CD14-positive monocyte (primary cell): Measurements from ENCODE around the gene HSH2D. TPM values are rescaled to one million over a fixed set of nuclear protein-coding genes. Genes with fewer than 3 reads are reported as not detected.
A peak's percentile ranks its signal among the peaks of the same experiment; 100 is the strongest.

Experiments used
- DNase-seq, 3 donors: peaks; one replicate each; pipeline ENCODE4 v3.0.0-alpha.2; 2011 to 2022
- H2AFZ ChIP-seq: 2 replicates; pipeline ENCODE4 v1.6.0; 2012; ENCODE audit warnings: mild to moderate bottlenecking, low read depth, low read length, inconsistent platforms; ENCODE audit not compliant: insufficient read depth, poor library complexity, severe bottlenecking
- H3K27ac ChIP-seq, 2 donors: 1 replicate in 1 of 2; 2 replicates in 1 of 2; pipeline ENCODE4 v1.5.1; 2012 to 2013; ENCODE audit warnings: low read length in 2 of 2, control low read depth in 1 of 2, inconsistent platforms in 1 of 2, low read depth in 1 of 2, mild to moderate bottlenecking in 1 of 2
- H3K27me3 ChIP-seq, 2 donors: one replicate each; pipeline versions ENCODE4 v1.6.0 to v1.6.1; 2011 to 2013; ENCODE audit warnings: low read length in 2 of 2; ENCODE audit not compliant: control insufficient read depth in 2 of 2, insufficient read depth in 2 of 2
- H3K36me3 ChIP-seq, 2 donors: replicated peaks in 1 of 2; 1 replicate in 1 of 2; 2 replicates in 1 of 2; pipeline versions ENCODE4 v1.5.1 to v1.6.1; 2012 to 2013; ENCODE audit warnings: low read length in 2 of 2, control low read depth in 1 of 2, inconsistent platforms in 1 of 2, mild to moderate bottlenecking in 1 of 2; ENCODE audit not compliant: insufficient read depth in 2 of 2, control insufficient read depth in 1 of 2
- H3K4me1 ChIP-seq, 2 donors: 1 replicate in 1 of 2; 2 replicates in 1 of 2; pipeline versions ENCODE4 v1.5.1 to v1.6.1; 2012 to 2013; ENCODE audit warnings: low read length in 2 of 2, control low read depth in 1 of 2, inconsistent platforms in 1 of 2, mild to moderate bottlenecking in 1 of 2, moderate library complexity in 1 of 2; ENCODE audit not compliant: insufficient read depth in 2 of 2, control insufficient read depth in 1 of 2
- H3K4me2 ChIP-seq: replicated peaks from 2 replicates; pipeline ENCODE3; 2012; ENCODE audit warnings: low read length, moderate library complexity, mild to moderate bottlenecking; ENCODE audit not compliant: poor library complexity, severe bottlenecking; ENCODE audit errors: extremely low read depth
- H3K4me3 ChIP-seq, 3 experiments: fragments of 200-600 bp in 1 of 3; sonication (generic) in 1 of 3; replicated peaks in 1 of 3; 1 replicate in 2 of 3; 2 replicates in 1 of 3; pipeline ENCODE4 v1.5.1; 2011 to 2013; ENCODE audit warnings: low read length in 3 of 3, mild to moderate bottlenecking in 3 of 3, control low read depth in 2 of 3, low read depth in 2 of 3, inconsistent platforms in 1 of 3, moderate library complexity in 1 of 3
- H3K79me2 ChIP-seq: 2 replicates; pipeline ENCODE4 v1.6.0; 2012; ENCODE audit warnings: mild to moderate bottlenecking, control low read depth, inconsistent platforms, low read length, moderate library complexity; ENCODE audit not compliant: insufficient read depth
- H3K9ac ChIP-seq: 2 replicates; pipeline ENCODE4 v1.6.0; 2017; ENCODE audit warnings: low read length, mild to moderate bottlenecking; ENCODE audit not compliant: insufficient read depth, poor library complexity, severe bottlenecking
- H3K9me3 ChIP-seq, 2 donors: replicated peaks in 1 of 2; 1 replicate in 1 of 2; 2 replicates in 1 of 2; pipeline versions ENCODE4 v1.5.1 to v1.6.1; 2012 to 2013; ENCODE audit warnings: low read length in 2 of 2, control low read depth in 1 of 2; ENCODE audit not compliant: control insufficient read depth in 1 of 2, insufficient read depth in 1 of 2
- H4K20me1 ChIP-seq: 2 replicates; pipeline ENCODE4 v1.6.0; 2012; ENCODE audit warnings: mild to moderate bottlenecking, low read length, control low read depth, moderate library complexity; ENCODE audit not compliant: insufficient read depth
- H3K27ac Mint-ChIP-seq, 7 donors: one replicate each; pipeline ENCODE4 v1.8.0; 2020; ENCODE audit warnings: mild to moderate bottlenecking in 7 of 7, mixed read lengths in 7 of 7, moderate library complexity in 6 of 7, inconsistent platforms in 2 of 7
- H3K27me3 Mint-ChIP-seq, 3 donors: one replicate each; pipeline ENCODE4 v1.8.0; 2021 to 2022; ENCODE audit warnings: low read depth in 3 of 3, mild to moderate bottlenecking in 3 of 3, mixed read lengths in 3 of 3, moderate library complexity in 3 of 3, inconsistent platforms in 1 of 3
- H3K36me3 Mint-ChIP-seq, 2 donors: one replicate each; pipeline ENCODE4 v1.8.0; 2020; ENCODE audit warnings: mixed read lengths in 2 of 2, inconsistent platforms in 1 of 2, mild to moderate bottlenecking in 1 of 2
- H3K4me1 Mint-ChIP-seq: one replicate; pipeline ENCODE4 v1.8.0; 2020; ENCODE audit warnings: mild to moderate bottlenecking, mixed read lengths
- H3K4me3 Mint-ChIP-seq, 2 donors: one replicate each; pipeline ENCODE4 v1.8.0; 2020; ENCODE audit warnings: mild to moderate bottlenecking in 2 of 2, mixed read lengths in 2 of 2, moderate library complexity in 1 of 2
- H3K9me3 Mint-ChIP-seq, 7 donors: one replicate each; pipeline ENCODE4 v1.8.0; 2020 to 2022; ENCODE audit warnings: mixed read lengths in 7 of 7, mild to moderate bottlenecking in 6 of 7, moderate library complexity in 6 of 7, inconsistent platforms in 2 of 7
- WGBS: methylation state at CpG from one replicate; pipeline ENCODE4 v1.1.5; 2013; ENCODE audit warnings: missing lambda C conversion rate; ENCODE audit not compliant: insufficient coverage; 5-methylcytosine and 5-hydroxymethylcytosine counted together
- intact Hi-C, 2 donors: fragments of 100-400 bp; cut with micrococcal nuclease; formaldehyde crosslinking; loops; one replicate each; pipeline versions ENCODE4 v1.15.0 to v1.15.1; 2023
- polyA plus RNA-seq, 3 donors: library from polyadenylated mRNA; depleted of rRNA in 1 of 3; unstranded in 2 of 3; stranded (reverse) in 1 of 3; fragments of 300-500 nt in 2 of 3; fragments of >200 nt in 1 of 3; fragmentation: Illumina TruSeq in 2 of 3; gene quantifications; 1 replicate in 2 of 3; 2 replicates in 1 of 3; pipeline ENCODE4 v1.2.3, GENCODE V29; 2012 to 2021
- TF ChIP-seq, protein P1 (sequence below): fragments of 200-600 bp; IDR thresholded peaks from one replicate; pipeline ENCODE4 v1.8.0; 2022; ENCODE audit warnings: antibody characterized with exemption, mild to moderate bottlenecking

Gene HSH2D
- polyA plus RNA-seq, 3 donors: 13.8 to 106 (median 16.7) TPM

DNA sequence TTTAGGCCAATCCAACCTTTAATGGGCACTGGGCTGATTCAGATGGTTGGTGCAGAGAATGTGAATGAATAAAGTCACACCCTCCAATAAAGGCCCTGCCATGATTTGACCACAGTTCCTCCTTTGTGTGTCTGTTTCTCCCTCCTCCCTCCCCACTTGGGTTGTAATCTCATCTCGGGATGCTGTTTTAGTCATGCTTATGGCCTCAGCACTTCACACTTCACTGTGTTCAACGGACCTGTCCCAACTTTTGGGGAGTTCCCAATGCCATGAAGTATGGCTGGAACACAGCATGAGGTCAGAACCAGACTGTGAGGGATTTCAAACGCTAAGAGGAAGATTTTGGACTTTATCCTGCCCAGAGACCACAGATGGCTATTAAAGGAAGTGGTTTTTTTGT is 37.4 kb upstream of the HSH2D start:
- Mint-ChIP-seq H3K4me3 (no peak overlapping the region), H3K4me1 (peaks cover 22% of the 10 kb centered on the region), H3K27ac (peak overlapping the region; percentile 59 to 91 (median 77)), H3K36me3 (peaks cover 22 to 34% of the 10 kb centered on the region in 2 donors), H3K27me3 (peaks cover 0 to 2% (median 0%) of the 10 kb centered on the region in 3 donors), H3K9me3 (peaks cover 0 to 3% (median 0%) of the 10 kb centered on the region in 7 donors)
- intact Hi-C loops: no loop called here
- no peaks in the 10 kb centered on the region for H4K20me1 ChIP-seq
- no peak overlapping the region for H3K4me2 ChIP-seq
- 0% methylated on average over 3 of the region's 3 CpGs for WGBS
- DNase-seq: peak; percentile 47 to 88 (median 69)
- H3K4me1 ChIP-seq: peaks cover 24 to 33% of the 10 kb centered on the region in 2 donors
- H3K79me2 ChIP-seq: no peaks in the 10 kb centered on the region
- H3K27me3 ChIP-seq: no peaks in the 10 kb centered on the region
- no peak overlapping the region for H3K4me3 ChIP-seq
- H2AFZ ChIP-seq: no peak overlapping the region
- TF ChIP-seq, protein P1, sequence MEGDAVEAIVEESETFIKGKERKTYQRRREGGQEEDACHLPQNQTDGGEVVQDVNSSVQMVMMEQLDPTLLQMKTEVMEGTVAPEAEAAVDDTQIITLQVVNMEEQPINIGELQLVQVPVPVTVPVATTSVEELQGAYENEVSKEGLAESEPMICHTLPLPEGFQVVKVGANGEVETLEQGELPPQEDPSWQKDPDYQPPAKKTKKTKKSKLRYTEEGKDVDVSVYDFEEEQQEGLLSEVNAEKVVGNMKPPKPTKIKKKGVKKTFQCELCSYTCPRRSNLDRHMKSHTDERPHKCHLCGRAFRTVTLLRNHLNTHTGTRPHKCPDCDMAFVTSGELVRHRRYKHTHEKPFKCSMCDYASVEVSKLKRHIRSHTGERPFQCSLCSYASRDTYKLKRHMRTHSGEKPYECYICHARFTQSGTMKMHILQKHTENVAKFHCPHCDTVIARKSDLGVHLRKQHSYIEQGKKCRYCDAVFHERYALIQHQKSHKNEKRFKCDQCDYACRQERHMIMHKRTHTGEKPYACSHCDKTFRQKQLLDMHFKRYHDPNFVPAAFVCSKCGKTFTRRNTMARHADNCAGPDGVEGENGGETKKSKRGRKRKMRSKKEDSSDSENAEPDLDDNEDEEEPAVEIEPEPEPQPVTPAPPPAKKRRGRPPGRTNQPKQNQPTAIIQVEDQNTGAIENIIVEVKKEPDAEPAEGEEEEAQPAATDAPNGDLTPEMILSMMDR: no peak
- H3K9ac ChIP-seq: no peak overlapping the region
- H3K9me3 ChIP-seq: no peaks in the 10 kb centered on the region
- H3K27ac ChIP-seq: peak overlapping the region in 1 of 2 donors; percentile 53
- peaks cover 25 to 29% of the 10 kb centered on the region in 2 donors for H3K36me3 ChIP-seq

DNA sequence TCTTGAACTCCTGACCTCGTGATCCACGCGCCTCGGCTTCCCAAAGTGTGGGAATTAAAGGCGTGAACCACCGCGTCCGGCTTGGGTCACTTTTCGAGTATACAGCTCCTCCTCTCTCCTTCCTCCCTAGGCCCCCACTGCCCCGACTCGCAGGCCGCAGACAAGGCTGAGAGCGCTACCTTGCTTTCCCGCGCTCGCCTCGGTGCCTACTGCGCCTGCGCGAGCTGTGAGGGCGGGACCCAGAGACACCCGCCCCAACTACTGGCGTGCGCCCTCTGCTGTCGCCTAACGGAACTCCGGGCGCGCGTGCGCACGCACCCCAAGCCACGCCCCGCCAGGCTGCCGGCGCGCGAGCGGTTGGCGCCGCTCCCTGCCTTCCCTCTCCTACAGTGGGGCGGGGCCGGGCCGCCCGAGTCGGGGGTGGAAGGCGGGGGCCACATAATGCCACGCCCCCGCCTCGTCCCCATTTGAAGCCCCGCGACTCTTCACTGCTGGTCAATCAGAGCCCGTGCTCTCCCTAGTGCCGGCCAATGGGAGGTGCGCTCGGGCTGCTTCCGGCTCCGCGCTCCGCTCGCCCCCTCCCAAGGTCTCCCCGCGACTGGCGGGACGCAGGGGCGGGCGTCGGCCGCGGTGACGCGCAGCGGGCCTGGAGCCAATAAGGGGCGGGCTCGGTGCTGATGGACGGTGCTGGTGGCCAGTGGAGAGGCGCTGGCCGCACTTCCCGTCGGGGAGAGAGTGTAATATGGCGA is 32.2 kb upstream of the HSH2D start, which contains the start of gene RAB8A:
Gene RAB8A, plus strand, starts transcription at position 730 of the 749 bp plus-strand sequence. Its CDS starts 13 bp downstream, at position 743.
- Mint-ChIP-seq H3K27ac (peak within 1 kb of the TSS; percentile 94 to 99 (median 98)), H3K36me3 (peaks cover 8 to 26% of the 10 kb centered on the region in 2 donors), H3K4me3 (peak within 1 kb of the TSS; percentile 94 to 98), H3K9me3 (peaks cover 0 to 3% (median 0%) of the 10 kb centered on the region in 7 donors), H3K27me3 (peaks cover 0 to 2% (median 0%) of the 10 kb centered on the region in 3 donors), H3K4me1 (peaks cover 37% of the 10 kb centered on the region)
- TF ChIP-seq, protein P1: peak; percentile 96
- H3K9me3 ChIP-seq: no peaks in the 10 kb centered on the region
- under 1% methylated on average over 75 of the region's 81 CpGs for WGBS
- peaks cover 47% of the 10 kb centered on the region for H3K79me2 ChIP-seq
- H3K27me3 ChIP-seq: no peaks in the 10 kb centered on the region
- peak within 1 kb of the TSS; percentile 94 for H3K4me2 ChIP-seq
- H3K4me3 ChIP-seq: peak within 1 kb of the TSS; percentile 75 to 96 (median 94)
- H3K9ac ChIP-seq: peak within 1 kb of the TSS; percentile 96
- intact Hi-C loops: loop anchor here (2.0 to 5.0 kb wide), 5 partner anchors 34 to 73 kb away; partner anchors contain the start of genes TPM4 (in 2 of the 2) and FAM32A (in 1 of the 2)
- peak within 1 kb of the TSS; percentile 80 for H2AFZ ChIP-seq
- peaks cover 4% of the 10 kb centered on the region for H4K20me1 ChIP-seq
- DNase-seq: peak; percentile 99 to 100 (median 99)
- peaks cover 15 to 17% of the 10 kb centered on the region in 2 donors for H3K36me3 ChIP-seq
- H3K27ac ChIP-seq: peak within 1 kb of the TSS; percentile 74 to 96
- peaks cover 48 to 53% of the 10 kb centered on the region in 2 donors for H3K4me1 ChIP-seq
